Subcutaneous adipose tissue (tissue), 4 donors: ENCODE data around the gene SUMO3. TPM values are rescaled to one million over a fixed set of nuclear protein-coding genes. Genes with fewer than 3 reads are reported as not detected.

Source experiments
- CTCF ChIP-seq: fragments of 450-650 bp; IDR thresholded peaks from one replicate; pipeline ENCODE4 v1.5.1; 2016; ENCODE audit warnings: low read depth, mild to moderate bottlenecking, control low read depth, antibody characterized with exemption, moderate library complexity
- total RNA-seq, 4 donors: library from RNA; depleted of rRNA; stranded (reverse); fragments of >200 nt; gene quantifications; one replicate each; pipeline ENCODE4 v1.1.0, GENCODE V29; 2016

Gene SUMO3
- total RNA-seq, 4 donors from 2014 or later, result 41.3 to 77.0 (median 59.4) TPM

- no peak for TF ChIP-seq CTCF
These were observed 1.8 kb downstream of the SUMO3 start for GRCh38 chr21:44815852-44816628.

GRCh38 chr21:44815225-44815624, 2.6 kb downstream of the SUMO3 start:
- TF ChIP-seq CTCF, result no peak

GRCh38 chr21:44814498-44815023, 3.3 kb downstream of the SUMO3 start:
- no peak for TF ChIP-seq CTCF

DNA sequence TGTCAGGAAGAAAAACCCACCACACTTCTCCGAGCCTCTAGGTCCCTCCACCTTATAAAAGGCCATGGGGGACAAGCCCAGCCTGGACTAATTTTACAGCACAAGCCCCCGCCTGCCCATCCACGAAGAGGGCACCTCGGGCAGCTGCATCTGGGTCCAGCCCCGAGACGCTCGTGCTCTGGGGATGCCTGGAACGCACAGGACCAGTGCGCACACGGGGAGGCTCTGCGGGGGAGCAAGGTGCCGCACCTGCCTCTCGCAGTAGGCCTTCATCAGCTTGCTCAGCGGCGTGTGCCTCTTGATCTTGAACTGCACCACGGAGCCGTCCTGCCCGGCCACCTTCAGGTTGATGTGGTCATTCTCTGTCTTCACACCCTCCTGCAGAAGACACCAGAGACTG, 4.1 kb downstream of the SUMO3 start:
- no peak for TF ChIP-seq CTCF

DNA sequence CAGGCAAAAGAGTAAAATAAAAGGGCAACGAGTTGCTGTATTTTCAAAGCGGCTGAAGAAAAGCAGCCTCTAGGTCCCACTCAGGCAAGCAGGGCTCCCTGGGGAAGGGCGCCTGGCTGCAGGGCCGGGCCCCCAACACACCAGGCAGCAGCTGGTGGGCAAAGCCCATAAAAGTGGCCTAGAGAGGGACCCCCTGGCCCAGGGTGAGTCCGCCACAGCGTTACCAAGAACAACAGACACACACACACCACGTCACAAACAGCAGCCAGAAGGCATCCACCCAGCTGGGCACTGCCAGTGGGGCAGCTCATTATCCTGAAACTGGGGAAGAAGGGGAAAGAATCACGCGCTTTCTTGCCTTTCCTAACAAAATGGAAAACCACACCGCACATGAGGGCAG, 4.7 kb downstream of the SUMO3 start:
- no peak for TF ChIP-seq CTCF

GRCh38 chr21:44812640-44813039, 5.2 kb downstream of the SUMO3 start:
- no peak for TF ChIP-seq CTCF

DNA sequence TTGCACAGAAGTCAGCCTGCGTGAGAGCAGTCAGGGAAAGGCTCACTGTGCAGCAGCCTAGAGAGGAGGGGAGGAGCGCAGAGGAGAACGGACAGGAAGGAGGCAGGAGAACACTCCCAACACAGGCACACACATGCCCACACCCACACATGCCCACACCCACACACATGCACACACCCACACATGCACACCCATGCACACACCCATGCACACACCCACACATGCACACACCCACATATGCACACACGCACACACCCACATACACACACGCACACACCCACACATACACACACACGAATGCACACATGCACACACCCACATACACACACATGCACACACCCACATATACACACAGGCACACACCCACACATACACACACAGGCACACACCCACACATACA, 7.1 kb downstream of the SUMO3 start:
- TF ChIP-seq CTCF, result no peak
